Mesendoderm (in vitro differentiated cells): ENCODE data around the gene C14orf93.
"Not testable (repeated sequence)": the region's sequence is repeated elsewhere in the genome, so short reads cannot be mapped to it uniquely, and the experiment has no call there.

Experiments used
- DNase-seq: peaks from one replicate; pipeline ENCODE4 v3.0.0; 2013
- H2AK5ac ChIP-seq: 2 replicates; pipeline ENCODE4 v1.6.1; 2013; ENCODE audit warnings: low read length, inconsistent platforms
- H2BK120ac ChIP-seq: 2 replicates; pipeline ENCODE4 v1.6.1; 2013; ENCODE audit warnings: low read depth, mild to moderate bottlenecking, low read length, moderate library complexity, mixed read lengths
- H2BK15ac ChIP-seq: replicated peaks from 2 replicates; pipeline ENCODE4 v1.6.1; 2013; ENCODE audit warnings: low read depth, mild to moderate bottlenecking, moderate library complexity
- H2BK5ac ChIP-seq: 2 replicates; pipeline ENCODE4 v1.6.1; 2013; ENCODE audit warnings: low read length, inconsistent platforms
- H3K18ac ChIP-seq: 2 replicates; pipeline ENCODE4 v1.6.1; 2013; ENCODE audit warnings: mild to moderate bottlenecking, low read length, mixed read lengths
- H3K23ac ChIP-seq: one replicate; pipeline ENCODE4 v1.6.1; 2013; ENCODE audit warnings: low read length
- H3K27ac ChIP-seq: 2 replicates; pipeline ENCODE4 v1.5.1; 2013; ENCODE audit warnings: low read depth, mild to moderate bottlenecking, inconsistent platforms, low read length, moderate library complexity
- H3K27me3 ChIP-seq: 2 replicates; pipeline ENCODE4 v1.6.1; 2013; ENCODE audit warnings: low read length, control low read depth, mild to moderate bottlenecking, inconsistent platforms; ENCODE audit not compliant: insufficient read depth, poor library complexity
- H3K36me3 ChIP-seq: 2 replicates; pipeline ENCODE4 v1.6.1; 2013; ENCODE audit warnings: low read length, inconsistent platforms; ENCODE audit not compliant: control insufficient read depth, insufficient read depth
- H3K4ac ChIP-seq: one replicate; pipeline ENCODE4 v1.6.1; 2013; ENCODE audit warnings: low read depth, mild to moderate bottlenecking, low read length, moderate library complexity
- H3K4me1 ChIP-seq: 2 replicates; pipeline ENCODE4 v1.6.1; 2013; ENCODE audit warnings: low read depth, low read length, inconsistent platforms; ENCODE audit not compliant: control insufficient read depth
- H3K4me2 ChIP-seq: 2 replicates; pipeline ENCODE4 v1.6.1; 2013; ENCODE audit warnings: low read length
- H3K4me3 ChIP-seq: 2 replicates; pipeline ENCODE4 v1.5.1; 2013; ENCODE audit warnings: mild to moderate bottlenecking, low read length
- H3K56ac ChIP-seq: one replicate; pipeline ENCODE4 v1.6.1; 2013; ENCODE audit warnings: low read length
- H3K79me1 ChIP-seq: 2 replicates; pipeline ENCODE4 v1.6.1; 2013; ENCODE audit warnings: low read length, inconsistent platforms
- H3K79me2 ChIP-seq: 2 replicates; pipeline ENCODE4 v1.6.1; 2013; ENCODE audit warnings: mild to moderate bottlenecking, low read length; ENCODE audit not compliant: control insufficient read depth, insufficient read depth
- H3K9ac ChIP-seq: 2 replicates; pipeline ENCODE4 v1.6.1; 2013; ENCODE audit warnings: low read length, inconsistent platforms
- H4K5ac ChIP-seq: one replicate; pipeline ENCODE4 v1.6.1; 2013; ENCODE audit warnings: low read length
- H4K8ac ChIP-seq: one replicate; pipeline ENCODE4 v1.6.1; 2013; ENCODE audit warnings: low read depth, mild to moderate bottlenecking, control low read depth, low read length, moderate library complexity
- WGBS: extraction: QIAGEN DNeasy Blood & Tissue Kit; methylation state at CpG from one replicate; pipeline ENCODE4 v1.1.7; 2013; ENCODE audit warnings: low lambda C conversion rate, missing lambda C conversion rate; ENCODE audit not compliant: insufficient coverage; ENCODE audit errors: extremely low coverage; 5-methylcytosine and 5-hydroxymethylcytosine counted together

Gene C14orf93

GRCh38 chr14:23020143-23021128 lies 10.5 kb upstream of the C14orf93 start:
- no peaks in the 10 kb centered on the region for H3K27me3 ChIP-seq
- H4K8ac ChIP-seq = no peak overlapping the region
- no peak overlapping the region for H2BK15ac ChIP-seq
- peak; percentile 86 for DNase-seq
- no peaks in the 10 kb centered on the region for H3K79me2 ChIP-seq
- H3K4me1 ChIP-seq = peaks cover 24% of the 10 kb centered on the region
- H3K4ac ChIP-seq = no peak overlapping the region
- H2BK120ac ChIP-seq = no peak overlapping the region
- H3K79me1 ChIP-seq = no peaks in the 10 kb centered on the region
- no peak overlapping the region for H4K5ac ChIP-seq
- H2BK5ac ChIP-seq = no peak overlapping the region
- H3K4me3 ChIP-seq = no peak overlapping the region
- peak overlapping the region; percentile 25 for H3K27ac ChIP-seq
- no peak overlapping the region for H3K23ac ChIP-seq
- no peak overlapping the region for H3K4me2 ChIP-seq
- H3K56ac ChIP-seq = no peak overlapping the region
- H2AK5ac ChIP-seq = no peak overlapping the region
- H3K9ac ChIP-seq = no peak overlapping the region
- no peaks in the 10 kb centered on the region for H3K36me3 ChIP-seq
- H3K18ac ChIP-seq = no peak overlapping the region
- no CpG with 5 or more reads among the region's 7 CpGs for WGBS

DNA sequence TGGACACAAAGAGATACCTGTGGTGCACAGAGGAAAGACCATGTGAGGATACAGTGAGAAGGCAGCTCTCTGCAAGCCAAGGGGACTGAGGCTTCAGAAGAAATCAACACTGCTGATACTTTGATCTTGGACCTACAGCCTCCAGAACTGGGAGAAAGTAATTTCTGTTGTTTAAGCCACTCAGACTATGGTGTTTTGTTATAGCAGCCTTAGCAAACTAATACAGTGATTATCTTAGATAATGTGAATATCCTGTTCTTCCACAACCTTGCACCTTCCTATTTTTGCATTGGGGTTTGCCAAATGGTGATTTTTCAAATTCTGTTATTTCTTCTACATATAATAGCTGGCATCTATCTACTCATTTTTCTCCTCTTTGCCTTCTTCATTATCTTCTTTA lies 8.2 kb upstream of the C14orf93 start:
- no peak for DNase-seq
- no peaks in the 10 kb centered on the region for H3K36me3 ChIP-seq
- no peak overlapping the region for H3K4ac ChIP-seq

GRCh38 chr14:23017091-23017490 lies 7.1 kb upstream of the C14orf93 start:
- Histone ChIP-seq H3K23ac (no peak overlapping the region), H3K4me3 (no peak overlapping the region), H3K4me1 (peaks cover 9% of the 10 kb centered on the region), H2BK5ac (no peak overlapping the region), H3K56ac (no peak overlapping the region), H2BK120ac (no peak overlapping the region), H3K4me2 (no peak overlapping the region), H3K27ac (no peak overlapping the region), H3K27me3 (no peaks in the 10 kb centered on the region), H4K5ac (no peak overlapping the region), H3K9ac (no peak overlapping the region), H2AK5ac (no peak overlapping the region), H3K4ac (no peak overlapping the region), H3K36me3 (no peaks in the 10 kb centered on the region), H2BK15ac (no peak overlapping the region), H4K8ac (no peak overlapping the region), H3K18ac (no peak overlapping the region), H3K79me2 (no peaks in the 10 kb centered on the region), H3K79me1 (no peaks in the 10 kb centered on the region)
- no CpG with 5 or more reads among the region's 5 CpGs for WGBS
- DNase-seq = no peak

More for the DNA sequence above, 8.2 kb upstream of the C14orf93 start:
- H3K4me1 ChIP-seq = peaks cover 12% of the 10 kb centered on the region
- no peak overlapping the region for H3K9ac ChIP-seq
- H3K18ac ChIP-seq = no peak overlapping the region
- no peak overlapping the region for H3K4me2 ChIP-seq
- H2BK5ac ChIP-seq = no peak overlapping the region
- H3K56ac ChIP-seq = no peak overlapping the region
- H3K4me3 ChIP-seq = no peak overlapping the region
- no peak overlapping the region for H4K5ac ChIP-seq
- H4K8ac ChIP-seq = no peak overlapping the region
- no peaks in the 10 kb centered on the region for H3K27me3 ChIP-seq
- H3K23ac ChIP-seq = no peak overlapping the region
- no peak overlapping the region for H2BK120ac ChIP-seq
- no peaks in the 10 kb centered on the region for H3K79me2 ChIP-seq
- no peak overlapping the region for H3K27ac ChIP-seq
- no peaks in the 10 kb centered on the region for H3K79me1 ChIP-seq
- H2BK15ac ChIP-seq = no peak overlapping the region
- no peak overlapping the region for H2AK5ac ChIP-seq

- no peak for DNase-seq
- H3K27me3 ChIP-seq = no peaks in the 10 kb centered on the region
- no peaks in the 10 kb centered on the region for H3K36me3 ChIP-seq
- H4K5ac ChIP-seq = no peak overlapping the region
- peaks cover 2% of the 10 kb centered on the region for H3K4me1 ChIP-seq
- no peak overlapping the region for H3K4ac ChIP-seq
- H3K79me1 ChIP-seq = no peaks in the 10 kb centered on the region
- H3K27ac ChIP-seq = no peak overlapping the region
- no peak overlapping the region for H3K9ac ChIP-seq
- no peak overlapping the region for H3K4me3 ChIP-seq
- H2BK120ac ChIP-seq = no peak overlapping the region
- H4K8ac ChIP-seq = no peak overlapping the region
- H3K56ac ChIP-seq = no peak overlapping the region
- H3K79me2 ChIP-seq = no peaks in the 10 kb centered on the region
- no peak overlapping the region for H2BK5ac ChIP-seq
- H3K23ac ChIP-seq = no peak overlapping the region
- H2AK5ac ChIP-seq = peak overlapping the region; percentile 82
- H3K4me2 ChIP-seq = no peak overlapping the region
- H2BK15ac ChIP-seq = no peak overlapping the region
- no peak overlapping the region for H3K18ac ChIP-seq
- WGBS = no CpG with 5 or more reads among the region's 4 CpGs
These were observed 5.7 kb upstream of the C14orf93 start for GRCh38 chr14:23015618-23016017.

DNA sequence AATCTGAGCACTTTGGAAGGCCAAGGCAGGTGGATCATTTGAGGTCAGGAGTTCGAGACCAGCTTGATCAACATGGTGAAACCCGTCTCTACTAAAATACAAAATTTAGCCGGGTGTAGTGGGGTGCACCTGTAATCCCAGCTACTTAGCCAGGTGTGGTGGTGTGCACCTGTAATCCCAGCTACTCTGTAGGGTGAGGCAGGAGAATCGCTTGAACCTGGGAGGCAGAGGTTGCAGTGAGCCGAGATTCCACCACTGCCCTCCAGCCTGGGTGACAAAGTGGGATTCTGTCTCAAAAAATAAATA lies 3.8 kb upstream of the C14orf93 start:
- not testable (repeated sequence) for H4K5ac ChIP-seq, DNase-seq, H2BK120ac ChIP-seq, H3K79me1 ChIP-seq, H3K79me2 ChIP-seq, H3K36me3 ChIP-seq, H3K4ac ChIP-seq, H3K18ac ChIP-seq, H3K56ac ChIP-seq, H2AK5ac ChIP-seq, H3K23ac ChIP-seq, H3K4me2 ChIP-seq, H2BK15ac ChIP-seq, H3K9ac ChIP-seq, H4K8ac ChIP-seq, H2BK5ac ChIP-seq, H3K4me3 ChIP-seq, H3K4me1 ChIP-seq, H3K27ac ChIP-seq, H3K27me3 ChIP-seq
- WGBS = no CpG with 5 or more reads among the region's 5 CpGs
